Stimulated activated CD8-positive, alpha-beta memory T cell treated with anti-CD3 and anti-CD28 coated beads, Interleukin-15, amount 100 ng/mL, for 48 hours (primary cell): ENCODE results near the gene MYRF.
A peak's percentile ranks its signal among the peaks of the same experiment; 100 is the strongest.

Experiments
- DNase-seq, 2 donors: peaks; one replicate each; pipeline ENCODE4 v3.0.0-alpha.2; 2020; ENCODE audit warnings: low read depth in 2 of 2

MYRF gene

DNA sequence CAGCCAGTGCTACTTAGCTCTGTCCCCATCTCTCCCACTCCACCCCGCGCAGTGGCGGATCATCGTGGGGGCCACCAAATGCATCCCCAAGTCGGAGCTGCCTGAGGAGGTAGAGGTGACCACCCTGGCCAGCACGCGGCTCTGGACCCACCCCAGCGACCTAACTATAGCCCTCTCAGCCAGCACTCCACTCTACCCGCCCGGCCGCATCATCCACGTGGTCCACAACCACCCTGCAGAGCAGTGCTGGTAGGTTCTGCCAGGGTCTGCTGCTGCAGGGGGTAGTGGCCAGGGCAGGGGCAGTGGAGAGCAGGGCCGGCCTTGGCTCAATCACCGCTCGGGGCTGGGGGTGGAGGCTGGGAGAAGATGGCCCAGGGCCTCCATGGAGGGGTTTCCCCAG lies 13.0 kb upstream of the MYRF start:
- no peak for DNase-seq

DNA sequence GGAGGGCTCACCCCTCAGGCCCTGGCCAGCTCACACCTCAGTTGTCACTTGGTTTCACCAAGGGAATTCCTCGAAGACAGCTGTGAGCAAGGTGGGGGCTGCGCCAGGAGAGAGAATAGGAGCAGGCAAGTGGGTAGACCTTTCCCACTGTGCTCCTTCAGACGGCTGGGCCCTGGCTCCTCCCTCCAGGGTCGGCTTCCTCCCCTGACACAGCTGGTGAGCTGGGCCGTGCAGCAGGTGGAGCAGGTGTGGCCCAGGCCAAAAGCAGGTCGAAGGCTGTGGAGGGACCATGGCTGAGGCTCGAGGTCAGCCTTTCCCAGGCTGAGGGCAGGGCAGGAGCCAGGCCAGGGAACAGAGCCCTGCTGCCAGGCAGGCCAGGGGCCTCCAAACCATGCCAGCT lies 12.5 kb upstream of the MYRF start:
- DNase-seq: no peak

DNA sequence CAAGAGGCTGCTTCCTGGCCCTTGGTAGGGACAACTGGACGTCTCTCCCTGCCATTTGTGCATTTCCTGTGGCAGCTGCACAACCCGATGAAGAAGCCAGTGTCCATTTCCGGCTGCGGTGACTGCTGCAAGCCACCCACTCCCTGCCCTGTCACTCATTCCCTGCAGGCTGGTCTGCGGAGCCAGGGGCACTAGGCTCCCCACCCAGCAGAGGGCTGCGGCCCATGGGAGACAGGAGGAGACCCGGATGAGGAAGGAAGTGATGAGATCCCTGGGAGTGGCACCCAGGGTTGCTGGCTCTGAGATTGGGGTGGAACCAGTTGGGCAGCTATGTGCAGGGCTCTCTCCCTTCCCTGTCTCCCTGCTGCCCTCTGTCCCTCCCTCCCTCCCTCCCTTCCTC lies 10.0 kb upstream of the MYRF start:
- no peak for DNase-seq

DNA sequence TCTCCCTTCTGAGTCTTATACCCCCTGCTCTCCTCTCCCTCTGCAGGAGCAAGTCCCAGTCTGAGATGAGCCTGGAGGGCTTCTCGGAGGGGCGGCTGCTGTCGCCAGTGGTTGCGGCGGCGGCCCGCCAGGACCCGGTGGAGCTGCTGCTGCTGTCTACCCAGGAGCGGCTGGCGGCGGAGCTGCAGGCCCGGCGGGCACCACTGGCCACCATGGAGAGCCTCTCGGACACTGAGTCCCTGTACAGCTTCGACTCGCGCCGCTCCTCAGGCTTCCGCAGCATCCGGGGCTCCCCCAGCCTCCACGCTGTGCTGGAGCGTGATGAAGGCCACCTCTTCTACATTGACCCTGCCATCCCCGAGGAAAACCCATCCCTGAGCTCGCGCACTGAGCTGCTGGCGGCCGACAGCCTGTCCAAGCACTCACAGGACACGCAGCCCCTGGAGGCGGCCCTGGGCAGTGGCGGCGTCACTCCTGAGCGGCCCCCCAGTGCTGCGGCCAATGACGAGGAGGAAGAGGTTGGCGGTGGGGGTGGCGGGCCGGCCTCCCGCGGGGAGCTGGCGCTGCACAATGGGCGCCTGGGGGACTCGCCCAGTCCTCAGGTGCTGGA lies 8.8 kb upstream of the MYRF start:
- no peak for DNase-seq

DNA sequence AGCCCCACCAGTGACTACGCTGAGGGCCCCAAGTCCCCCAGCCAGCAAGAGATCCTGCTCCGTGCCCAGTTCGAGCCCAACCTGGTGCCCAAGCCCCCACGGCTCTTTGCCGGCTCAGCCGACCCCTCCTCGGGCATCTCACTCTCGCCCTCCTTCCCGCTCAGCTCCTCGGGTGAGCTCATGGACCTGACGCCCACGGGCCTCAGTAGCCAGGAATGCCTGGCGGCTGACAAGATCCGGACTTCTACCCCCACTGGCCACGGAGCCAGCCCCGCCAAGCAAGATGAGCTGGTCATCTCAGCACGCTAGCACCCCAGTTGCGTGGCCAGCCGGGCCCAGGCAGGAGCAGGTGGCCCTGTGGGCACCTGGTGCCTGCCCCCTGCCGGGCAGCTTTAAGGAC lies 8.3 kb upstream of the MYRF start:
- DNase-seq: no peak

DNA sequence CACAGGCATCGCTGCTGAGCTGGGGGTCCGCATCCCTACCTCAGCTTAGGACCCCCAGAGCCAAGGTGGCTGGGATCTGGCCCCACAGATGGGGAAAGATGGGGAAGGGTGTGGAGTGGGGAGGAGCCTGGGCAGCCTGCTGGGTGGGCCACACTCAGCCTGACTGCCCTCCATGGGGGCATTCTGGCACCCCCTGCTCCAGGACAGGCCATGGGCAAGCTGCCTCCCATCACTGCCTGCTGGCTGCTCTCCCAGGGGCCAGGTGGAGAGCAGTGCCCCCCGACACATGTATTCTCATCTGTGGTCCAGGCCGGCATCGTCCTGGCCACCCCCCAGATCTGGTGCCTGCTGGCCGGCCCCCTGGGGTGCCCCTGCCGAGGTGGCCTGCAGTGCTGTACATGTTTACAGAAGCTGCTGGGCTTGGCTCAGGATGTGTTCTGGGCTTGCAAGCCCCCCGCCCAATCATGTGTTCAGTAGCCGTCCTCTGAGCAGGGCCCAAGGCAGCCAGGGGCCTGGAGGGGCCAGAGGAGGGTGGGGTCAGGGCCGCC lies 7.8 kb upstream of the MYRF start:
- no peak for DNase-seq

DNA sequence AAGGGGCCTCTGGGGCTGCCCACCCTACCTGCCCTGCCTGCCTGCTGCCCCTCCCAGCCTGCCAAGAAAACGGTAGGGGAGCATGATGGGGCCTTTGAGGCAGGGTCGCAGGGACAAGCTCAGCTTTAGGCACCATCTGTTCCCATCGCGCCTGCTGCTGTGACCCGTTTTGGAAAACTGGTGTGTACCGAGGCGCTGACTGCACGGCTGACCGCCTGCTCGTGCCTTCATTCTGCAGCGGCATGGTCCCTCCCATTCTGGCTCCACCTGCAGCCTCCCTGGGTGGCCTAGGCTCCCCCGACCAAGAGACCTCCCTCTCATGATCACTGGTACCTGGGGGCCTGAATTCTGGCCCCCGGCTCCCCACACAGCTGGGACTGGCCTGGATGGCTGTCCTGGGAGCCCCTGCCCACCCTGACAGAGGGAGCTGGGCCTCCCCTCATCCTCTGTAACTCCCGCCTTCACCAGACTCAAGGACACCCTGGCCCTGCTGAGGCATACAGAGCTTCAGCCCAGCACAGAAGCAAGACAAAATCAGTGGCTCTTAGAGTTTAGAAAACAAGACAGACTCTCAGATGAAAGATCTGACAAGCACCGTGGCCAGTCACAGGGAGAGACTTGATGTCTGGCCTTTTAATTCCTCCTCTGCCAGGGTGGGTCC lies 6.5 kb upstream of the MYRF start:
- no peak for DNase-seq

DNA sequence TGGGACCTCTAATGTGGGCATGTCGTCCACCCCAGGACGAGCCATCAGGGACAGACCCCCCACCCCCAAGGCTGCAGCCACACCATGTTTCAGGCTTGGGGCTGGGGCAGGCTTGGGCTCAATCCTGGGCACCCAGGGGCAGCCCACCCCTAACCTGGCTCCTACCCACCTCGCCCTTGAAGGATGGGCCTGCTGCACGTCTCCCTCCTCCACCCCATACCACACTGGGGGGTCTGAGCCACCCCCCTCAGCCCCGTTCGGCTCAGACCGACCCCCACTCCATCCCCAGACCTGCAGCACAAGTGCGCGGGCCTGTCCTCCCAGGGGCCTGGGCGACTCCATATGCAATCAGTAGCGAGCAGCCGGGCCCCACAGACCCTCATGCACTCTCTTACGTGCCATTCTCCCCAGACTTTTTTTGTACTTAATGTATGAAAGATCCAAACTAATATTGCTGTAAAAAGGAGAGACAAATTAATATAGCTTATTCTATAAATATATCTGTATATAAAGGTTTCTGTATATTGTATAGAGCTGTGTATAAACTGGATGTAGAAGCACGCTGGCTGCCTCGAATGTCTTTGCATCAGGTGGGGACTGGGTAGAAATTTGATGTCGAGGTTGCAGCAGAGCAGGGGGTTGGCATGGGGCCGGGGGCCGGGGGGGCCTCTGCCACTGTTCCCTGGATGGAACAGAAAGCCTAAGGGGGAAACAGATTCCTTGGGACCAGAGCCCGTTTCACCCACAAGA lies 5.8 kb upstream of the MYRF start:
- no peak for DNase-seq

DNA sequence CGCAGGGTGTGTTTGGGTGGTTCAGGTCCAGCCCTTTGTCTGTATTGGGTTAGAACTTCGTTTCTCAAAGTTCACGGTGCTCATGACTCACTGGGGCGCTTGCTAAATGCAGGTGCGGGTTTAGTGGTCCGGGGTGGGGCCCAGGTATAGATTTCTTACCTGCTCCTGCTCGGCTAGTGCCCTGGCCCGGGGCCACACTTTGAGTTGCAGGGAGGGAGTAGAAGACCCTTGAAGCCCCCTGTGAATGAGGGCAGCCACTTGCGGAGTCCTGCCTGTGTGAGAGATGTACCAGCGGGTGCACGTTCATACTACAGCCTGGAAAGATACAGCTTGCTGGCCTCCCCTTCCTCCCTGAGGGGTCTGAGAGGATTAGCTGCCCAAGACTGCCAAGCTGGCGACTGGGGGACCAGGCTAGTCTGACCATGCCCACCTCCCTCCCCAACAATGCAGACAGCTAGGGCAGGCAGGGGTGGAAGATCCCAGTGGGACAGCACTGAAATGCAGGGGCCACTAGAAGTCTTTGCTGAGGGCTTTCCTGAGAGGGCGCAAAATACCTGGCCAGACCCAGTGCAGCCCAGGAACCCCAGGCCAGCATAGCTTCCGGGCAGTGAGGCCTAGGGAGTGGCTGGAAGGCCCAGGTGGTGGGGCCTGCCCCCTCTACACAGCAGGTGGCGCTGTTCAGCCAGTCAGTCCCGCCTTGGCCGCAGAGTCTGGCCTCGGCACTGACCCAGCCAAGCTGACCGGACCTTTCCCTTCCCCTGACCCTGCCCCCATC lies 5.1 kb upstream of the MYRF start:
- peak in 1 of 2 donors; percentile 16 for DNase-seq

DNA sequence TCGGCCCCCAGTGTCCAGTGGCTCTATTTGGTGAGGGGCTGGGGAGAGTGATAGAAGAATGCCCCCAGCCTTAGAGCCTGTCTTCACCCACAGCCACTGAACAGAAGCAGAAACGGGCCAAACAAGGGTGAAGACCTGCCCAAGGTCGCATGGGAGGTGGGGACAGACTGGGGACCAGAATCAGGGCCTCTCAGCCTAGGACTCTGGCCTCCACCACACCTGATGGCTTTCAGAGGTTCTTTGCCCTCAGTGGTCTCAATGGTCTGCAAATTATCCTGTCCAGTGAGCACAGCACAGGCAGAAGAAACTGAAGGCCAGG lies 4.5 kb upstream of the MYRF start:
- DNase-seq: no peak

DNA sequence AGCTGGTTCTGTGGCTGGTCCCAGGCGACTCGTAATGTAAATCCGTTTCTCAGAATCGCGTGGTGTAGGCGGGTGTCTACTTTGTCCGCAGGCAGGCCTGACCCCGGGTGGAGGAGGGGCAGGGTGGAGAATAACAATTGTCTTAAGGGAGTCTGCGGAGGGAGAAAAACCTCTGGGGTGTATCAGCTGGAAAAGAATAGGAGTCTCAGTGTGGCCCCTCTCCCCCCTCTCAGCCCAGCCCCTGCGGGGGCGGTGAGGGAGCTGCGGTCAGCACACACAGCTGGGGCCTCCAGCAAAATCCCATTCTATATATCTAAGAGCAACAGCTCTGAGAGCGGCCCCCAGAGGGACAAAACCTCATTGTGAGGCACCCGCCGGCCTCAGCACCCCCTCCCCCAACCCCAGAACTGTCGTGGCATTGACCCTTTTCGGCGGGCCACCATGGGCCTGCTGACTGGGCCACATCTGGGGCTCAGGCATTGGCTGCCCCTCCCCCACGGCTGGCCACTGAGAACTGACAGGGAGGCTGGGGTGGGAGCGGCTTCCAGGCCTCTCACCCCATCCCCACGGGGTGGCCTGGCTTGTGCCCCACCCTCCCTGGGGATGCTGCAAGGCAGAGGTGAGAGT lies 2.7 kb upstream of the MYRF start:
- DNase-seq: no peak

DNA sequence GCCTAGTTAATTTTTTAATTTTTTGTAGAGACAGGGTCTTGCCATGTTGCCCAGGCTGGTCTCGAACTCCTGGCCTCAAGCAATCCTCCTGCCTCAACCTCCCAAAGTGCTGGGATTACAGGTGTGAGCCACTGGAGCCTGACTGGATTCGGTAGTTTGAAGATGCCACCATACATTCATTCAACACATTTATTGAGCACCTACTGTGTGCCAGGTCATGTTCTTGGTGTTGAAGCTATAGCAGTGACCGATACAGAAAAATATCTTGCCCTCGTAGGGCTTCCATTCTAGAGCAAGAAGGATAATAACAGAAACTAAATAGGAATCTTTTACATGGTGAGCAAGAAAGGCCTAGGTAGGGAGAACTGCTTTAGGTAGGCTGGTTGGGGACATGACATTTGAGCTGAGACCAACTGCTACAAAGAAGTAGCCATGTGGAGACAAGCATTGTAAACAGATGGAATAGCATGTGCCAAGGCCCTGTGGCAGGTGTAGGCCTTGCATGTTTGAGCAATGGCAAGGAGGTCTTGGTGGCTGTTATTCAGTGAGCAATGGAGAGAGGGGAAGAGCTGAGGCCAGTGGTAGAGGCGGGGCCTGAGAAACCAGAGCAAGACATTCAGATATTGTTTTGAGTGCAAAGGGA lies 1.7 kb upstream of the MYRF start:
- DNase-seq: no peak

DNA sequence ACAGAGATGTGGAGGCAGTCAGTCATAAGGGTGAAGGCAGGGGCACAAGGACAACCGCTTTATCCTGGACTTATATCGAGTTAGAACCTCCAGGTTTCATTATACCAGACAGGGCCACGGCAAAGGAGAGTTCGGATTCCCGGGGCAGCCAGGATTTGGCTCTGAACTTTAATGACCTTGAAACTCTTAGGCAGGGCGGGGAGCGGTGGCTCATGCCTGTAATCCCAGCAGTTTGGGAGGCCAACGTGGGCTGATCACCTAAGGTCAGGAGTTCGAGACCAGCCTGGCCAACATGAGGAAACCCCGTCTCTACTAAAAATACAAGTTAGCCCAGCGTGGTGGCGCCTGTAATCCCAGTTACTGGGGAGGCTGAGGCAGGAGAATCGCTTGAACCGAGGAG lies 1.1 kb upstream of the MYRF start:
- DNase-seq: no peak

DNA sequence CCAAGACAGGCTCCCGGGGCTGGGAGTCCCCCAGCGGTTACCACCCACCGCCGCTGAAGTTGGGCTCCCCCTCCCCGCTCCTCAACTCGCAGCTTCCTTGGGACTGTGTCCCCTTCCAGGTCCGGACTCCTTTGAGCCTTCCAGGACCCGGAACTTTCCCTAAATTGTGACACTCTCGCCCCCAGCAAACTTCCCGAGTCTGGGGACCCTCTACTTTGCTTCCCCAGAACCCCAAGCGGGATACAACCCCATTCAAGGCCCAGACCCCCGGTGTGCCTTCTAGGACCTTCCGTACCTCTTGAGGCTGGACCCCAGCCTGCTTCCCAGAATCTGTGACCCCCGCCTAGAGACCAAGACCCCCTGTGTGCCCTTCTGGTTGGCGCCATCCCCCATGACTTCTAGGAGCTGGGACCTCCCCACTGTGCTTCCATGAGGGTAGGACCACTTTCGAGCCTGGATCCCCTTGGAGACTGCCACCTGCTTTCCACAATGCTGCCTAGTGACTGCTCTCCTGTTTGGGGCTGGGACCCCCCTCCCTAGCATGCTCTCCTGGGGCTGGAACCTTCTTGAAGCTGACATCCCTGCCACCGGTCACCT lies 587 bp downstream of the MYRF start:
- no peak for DNase-seq

DNA sequence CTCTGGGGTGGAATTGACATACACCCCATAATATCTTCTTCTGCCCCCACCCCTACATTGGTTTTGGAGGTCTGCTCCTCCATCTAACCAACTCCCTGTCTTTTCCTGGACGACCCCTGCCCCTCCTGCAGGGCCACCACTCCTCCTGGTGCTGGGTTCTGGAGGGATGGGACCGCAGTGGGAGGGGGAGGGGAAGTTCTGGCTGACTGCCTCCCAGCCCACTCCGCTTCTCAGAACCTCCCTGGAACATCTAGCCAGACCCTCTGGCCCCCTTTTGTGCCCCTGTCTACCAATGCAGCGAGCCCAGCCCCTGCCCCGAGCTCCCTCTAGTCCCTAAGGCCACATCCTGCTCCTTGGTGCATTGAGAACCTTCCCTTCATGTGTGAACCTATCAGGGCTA lies 1.2 kb downstream of the MYRF start:
- DNase-seq: no peak

DNA sequence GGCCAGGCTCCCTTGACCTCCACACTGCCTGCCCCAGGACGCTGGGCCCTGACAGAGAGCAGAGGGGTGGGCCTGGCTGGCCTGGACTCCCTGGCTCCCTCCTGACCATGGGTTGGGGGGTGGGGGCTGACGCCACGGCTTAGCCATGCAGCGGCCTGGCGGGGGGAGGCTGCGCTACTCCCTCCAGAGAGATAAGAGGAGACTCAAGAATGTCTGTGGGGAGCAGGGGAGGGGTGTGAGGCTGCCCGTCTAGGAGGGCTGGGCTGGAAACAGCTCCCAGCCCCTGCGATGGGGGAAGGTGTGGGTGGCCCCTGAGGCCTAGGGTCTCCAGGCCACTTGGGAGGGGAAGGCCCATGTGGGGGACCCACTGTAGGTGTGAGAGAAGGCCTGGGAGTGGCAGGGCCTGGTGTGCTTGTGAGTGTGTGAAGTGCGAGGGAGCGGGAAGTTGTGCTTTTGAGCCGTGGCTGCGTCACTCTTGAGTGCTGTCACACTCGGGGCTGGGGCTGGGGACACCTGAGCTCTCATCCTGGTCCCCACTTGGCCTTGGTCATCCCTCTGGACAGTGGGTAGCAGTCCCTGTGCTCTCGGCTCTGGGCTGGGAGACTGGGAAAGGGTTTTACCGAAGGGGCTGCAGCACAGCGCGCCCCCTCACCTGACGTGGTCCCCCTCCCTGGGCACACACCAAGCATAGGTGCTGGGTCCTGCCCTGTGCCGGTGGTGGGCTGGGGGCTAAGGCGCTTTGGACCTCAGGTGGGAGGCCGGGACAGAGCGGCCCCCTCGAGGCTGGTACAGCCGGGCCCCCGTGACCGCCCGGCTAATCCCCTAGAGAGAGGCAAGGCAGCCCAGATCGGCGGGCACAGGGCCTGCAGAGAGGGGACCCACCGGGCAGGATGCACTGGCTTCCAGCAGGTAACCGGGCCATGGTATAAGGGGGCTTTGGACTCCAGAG lies 2.4 kb downstream of the MYRF start:
- no peak for DNase-seq

DNA sequence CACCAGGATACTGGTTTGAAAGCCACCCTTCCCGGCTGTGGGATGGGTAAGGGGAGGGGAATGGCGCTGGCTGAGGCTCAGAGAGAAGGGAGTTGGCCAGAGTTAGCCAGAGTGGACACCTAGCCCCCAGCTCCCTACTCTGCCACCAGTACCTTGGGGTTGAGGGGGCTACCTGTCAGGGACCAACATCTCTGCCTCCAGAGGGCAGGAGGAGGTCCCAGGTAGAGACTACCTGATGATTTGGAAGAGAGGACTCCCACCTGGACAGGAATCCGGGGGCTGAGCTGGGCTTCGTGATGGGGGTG lies 3.7 kb downstream of the MYRF start:
- DNase-seq: no peak

DNA sequence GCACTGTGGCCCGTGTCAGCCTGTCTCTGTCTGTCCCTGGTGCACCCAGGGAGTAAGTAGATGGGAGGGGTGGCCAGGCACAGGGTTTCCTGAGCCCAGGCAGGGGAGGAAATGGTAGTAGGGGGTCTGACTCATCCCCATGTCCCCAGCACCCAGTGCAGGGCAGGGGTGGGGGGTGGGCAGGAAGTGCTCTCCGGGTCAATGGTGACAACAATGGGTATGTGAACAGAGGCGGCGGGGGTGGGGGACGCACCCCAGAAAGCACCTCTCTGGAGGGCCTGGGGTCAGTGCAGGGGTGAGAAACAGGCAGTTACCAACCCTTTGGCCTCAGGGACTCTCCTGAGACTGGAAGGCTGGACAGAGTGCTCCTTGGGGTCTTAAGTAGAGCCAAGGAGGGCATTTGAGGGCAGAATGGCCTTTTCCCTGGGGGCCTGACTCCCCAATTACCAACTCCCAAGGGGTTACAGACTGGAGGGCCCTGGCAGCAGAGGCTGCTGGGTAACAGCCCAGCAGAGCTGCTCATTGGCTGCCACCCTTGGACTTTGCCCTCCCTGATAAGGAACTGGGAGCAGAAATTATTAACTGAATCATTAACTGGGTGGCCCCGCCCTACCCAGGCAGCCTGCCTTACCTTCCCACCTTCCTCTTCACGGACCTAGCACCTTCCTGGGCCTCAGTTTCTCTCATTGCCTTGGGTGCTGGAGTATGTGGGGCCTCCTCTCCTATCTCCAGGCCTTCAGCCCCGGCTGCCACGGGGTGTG lies 4.2 kb downstream of the MYRF start:
- peak; percentile 13 to 44 for DNase-seq

DNA sequence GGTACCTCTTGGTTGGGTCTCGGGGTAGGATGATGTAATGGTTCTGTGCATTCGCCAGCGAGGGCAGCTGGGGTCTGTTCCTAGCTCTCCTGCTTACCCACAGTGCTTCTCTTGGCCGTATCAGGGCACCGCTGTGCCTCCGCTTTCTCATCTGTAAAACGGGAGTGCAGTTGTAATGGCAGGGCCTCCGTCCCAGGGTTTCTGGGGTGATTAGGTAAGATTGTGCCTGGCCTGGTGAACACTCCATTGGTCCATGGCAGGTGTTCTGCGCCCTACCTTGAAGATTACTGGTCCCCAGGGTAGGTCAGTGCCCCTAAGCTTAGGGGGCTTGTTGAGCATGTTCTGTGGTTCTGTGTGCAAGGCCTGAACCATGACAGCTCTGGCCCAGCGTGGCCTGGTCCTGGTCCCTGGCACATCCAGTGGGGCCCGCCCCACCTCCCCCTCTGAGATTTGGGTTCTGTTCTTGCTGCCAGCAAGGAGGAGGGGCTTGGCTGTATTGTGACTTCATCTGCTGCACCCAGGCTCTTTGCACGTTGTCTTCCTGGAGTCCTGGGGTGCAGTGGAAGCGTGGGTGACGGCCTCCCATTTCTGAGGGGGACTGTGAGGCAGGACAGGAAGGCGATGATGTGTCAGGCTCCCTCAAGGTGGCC lies 4.9 kb downstream of the MYRF start:
- no peak for DNase-seq
